ENCODE measurements around the gene TMTC2.

TMTC2 gene

GRCh38 chr12:82848845-82849244 lies 162.1 kb downstream of the TMTC2 start:
- H3K4me2 ChIP-seq (ENCODE audit: low read depth, low read length, poor library complexity, severe bottlenecking), result no peak overlapping the region
- no peak overlapping the region for H3K27ac ChIP-seq (ENCODE audit: low read depth, low read length)
- H3F3A ChIP-seq (ENCODE audit: insufficient read depth), result no peaks in the 10 kb centered on the region
- no peaks in the 10 kb centered on the region for H3K9me3 ChIP-seq (ENCODE audit: insufficient read depth, low read length)
- no peak overlapping the region for H2AFZ ChIP-seq (ENCODE audit: low read depth, low read length, severe bottlenecking)
- no peak overlapping the region for H3K4me3 ChIP-seq (ENCODE audit: insufficient read depth, low read length, poor library complexity, severe bottlenecking)
- no peaks in the 10 kb centered on the region for H4K20me1 ChIP-seq (ENCODE audit: low read depth, low read length)
- no peaks in the 10 kb centered on the region for H3K9me2 ChIP-seq (replicated peaks; ENCODE audit: insufficient read depth, low read length)
- no peaks in the 10 kb centered on the region for H3K27me3 ChIP-seq (ENCODE audit: low read length)
- H3K9ac ChIP-seq (ENCODE audit: low read length), result no peak overlapping the region
- H3K79me2 ChIP-seq (ENCODE audit: insufficient read depth, low read length), result no peaks in the 10 kb centered on the region
- no peaks in the 10 kb centered on the region for H3K36me3 ChIP-seq (ENCODE audit: low read length)
- no peak for TF ChIP-seq EZH2phosphoT487 (conservative IDR thresholded peaks at IDR 0.05; ENCODE audit: low read length)
- TF ChIP-seq, protein P1, sequence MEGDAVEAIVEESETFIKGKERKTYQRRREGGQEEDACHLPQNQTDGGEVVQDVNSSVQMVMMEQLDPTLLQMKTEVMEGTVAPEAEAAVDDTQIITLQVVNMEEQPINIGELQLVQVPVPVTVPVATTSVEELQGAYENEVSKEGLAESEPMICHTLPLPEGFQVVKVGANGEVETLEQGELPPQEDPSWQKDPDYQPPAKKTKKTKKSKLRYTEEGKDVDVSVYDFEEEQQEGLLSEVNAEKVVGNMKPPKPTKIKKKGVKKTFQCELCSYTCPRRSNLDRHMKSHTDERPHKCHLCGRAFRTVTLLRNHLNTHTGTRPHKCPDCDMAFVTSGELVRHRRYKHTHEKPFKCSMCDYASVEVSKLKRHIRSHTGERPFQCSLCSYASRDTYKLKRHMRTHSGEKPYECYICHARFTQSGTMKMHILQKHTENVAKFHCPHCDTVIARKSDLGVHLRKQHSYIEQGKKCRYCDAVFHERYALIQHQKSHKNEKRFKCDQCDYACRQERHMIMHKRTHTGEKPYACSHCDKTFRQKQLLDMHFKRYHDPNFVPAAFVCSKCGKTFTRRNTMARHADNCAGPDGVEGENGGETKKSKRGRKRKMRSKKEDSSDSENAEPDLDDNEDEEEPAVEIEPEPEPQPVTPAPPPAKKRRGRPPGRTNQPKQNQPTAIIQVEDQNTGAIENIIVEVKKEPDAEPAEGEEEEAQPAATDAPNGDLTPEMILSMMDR (IDR thresholded peaks at IDR 0.05; ENCODE audit: insufficient read depth, low read length, poor library complexity, severe bottlenecking), result no peak

- Histone ChIP-seq H3K27ac (ENCODE audit: low read depth, low read length) (no peak overlapping the region), H3F3A (ENCODE audit: insufficient read depth) (no peaks in the 10 kb centered on the region), H3K79me2 (ENCODE audit: insufficient read depth, low read length) (no peaks in the 10 kb centered on the region), H3K27me3 (ENCODE audit: low read length) (no peaks in the 10 kb centered on the region), H3K9ac (ENCODE audit: low read length) (no peak overlapping the region), H4K20me1 (ENCODE audit: low read depth, low read length) (no peaks in the 10 kb centered on the region), H3K4me3 (ENCODE audit: insufficient read depth, low read length, poor library complexity, severe bottlenecking) (no peak overlapping the region), H3K9me3 (ENCODE audit: insufficient read depth, low read length) (no peaks in the 10 kb centered on the region), H3K36me3 (ENCODE audit: low read length) (no peaks in the 10 kb centered on the region), H3K9me2 (replicated peaks; ENCODE audit: insufficient read depth, low read length) (no peaks in the 10 kb centered on the region), H3K4me2 (ENCODE audit: low read depth, low read length, poor library complexity, severe bottlenecking) (no peak overlapping the region), H2AFZ (ENCODE audit: low read depth, low read length, severe bottlenecking) (no peak overlapping the region)
- TF ChIP-seq, protein P1 (IDR thresholded peaks at IDR 0.05; ENCODE audit: insufficient read depth, low read length, poor library complexity, severe bottlenecking), result no peak
- TF ChIP-seq EZH2phosphoT487 (conservative IDR thresholded peaks at IDR 0.05; ENCODE audit: low read length), result no peak
Measured at GRCh38 chr12:82852529-82852928, 165.8 kb downstream of the TMTC2 start.

- H3K9ac ChIP-seq (ENCODE audit: low read length), result no peak overlapping the region
- no peaks in the 10 kb centered on the region for H3K79me2 ChIP-seq (ENCODE audit: insufficient read depth, low read length)
- H3K4me2 ChIP-seq (ENCODE audit: low read depth, low read length, poor library complexity, severe bottlenecking), result no peak overlapping the region
- H3K27me3 ChIP-seq (ENCODE audit: low read length), result no peaks in the 10 kb centered on the region
- no peaks in the 10 kb centered on the region for H3K36me3 ChIP-seq (ENCODE audit: low read length)
- no peak overlapping the region for H2AFZ ChIP-seq (ENCODE audit: low read depth, low read length, severe bottlenecking)
- no peaks in the 10 kb centered on the region for H3F3A ChIP-seq (ENCODE audit: insufficient read depth)
- H4K20me1 ChIP-seq (ENCODE audit: low read depth, low read length), result no peaks in the 10 kb centered on the region
- H3K9me3 ChIP-seq (ENCODE audit: insufficient read depth, low read length), result no peaks in the 10 kb centered on the region
- H3K4me3 ChIP-seq (ENCODE audit: insufficient read depth, low read length, poor library complexity, severe bottlenecking), result no peak overlapping the region
- no peak overlapping the region for H3K27ac ChIP-seq (ENCODE audit: low read depth, low read length)
- no peaks in the 10 kb centered on the region for H3K9me2 ChIP-seq (replicated peaks; ENCODE audit: insufficient read depth, low read length)
- TF ChIP-seq, protein P1 (IDR thresholded peaks at IDR 0.05; ENCODE audit: insufficient read depth, low read length, poor library complexity, severe bottlenecking), result no peak
- no peak for TF ChIP-seq EZH2phosphoT487 (conservative IDR thresholded peaks at IDR 0.05; ENCODE audit: low read length)
Measured at GRCh38 chr12:82855872-82856271, 169.2 kb downstream of the TMTC2 start.

Measured in SU-DHL-6 (cell line).